Measurements from ENCODE around the gene TRABD2B.

GRCh38 chr1:48035371-48036141, 38.4 kb upstream of the TRABD2B start:
- no peak for TF ChIP-seq CTCF (IDR thresholded peaks at IDR 0.05; ENCODE audit: borderline replicate concordance, extremely low read depth, low read length, poor library complexity, severe bottlenecking)
- TF ChIP-seq EZH2 (IDR thresholded peaks at IDR 0.05; ENCODE audit: borderline replicate concordance, low read depth, low read length, severe bottlenecking): no peak

Measured in DND-41 (cell line).